HG03135 (cell line): ENCODE results near the gene DNAAF9.

Source experiments
- ATAC-seq: cut with Tn5 transposase; IDR thresholded peaks from one replicate; pipeline ENCODE4 v1.9.1; 2021; ENCODE audit warnings: mild to moderate bottlenecking, moderate library complexity; ENCODE audit not compliant: unreplicated experiment

The DNAAF9 gene

GRCh38 chr20:3378138-3378537 lies 29.3 kb downstream of the DNAAF9 start:
- no peak for ATAC-seq

GRCh38 chr20:3377644-3378043 lies 29.8 kb downstream of the DNAAF9 start:
- ATAC-seq = no peak

DNA sequence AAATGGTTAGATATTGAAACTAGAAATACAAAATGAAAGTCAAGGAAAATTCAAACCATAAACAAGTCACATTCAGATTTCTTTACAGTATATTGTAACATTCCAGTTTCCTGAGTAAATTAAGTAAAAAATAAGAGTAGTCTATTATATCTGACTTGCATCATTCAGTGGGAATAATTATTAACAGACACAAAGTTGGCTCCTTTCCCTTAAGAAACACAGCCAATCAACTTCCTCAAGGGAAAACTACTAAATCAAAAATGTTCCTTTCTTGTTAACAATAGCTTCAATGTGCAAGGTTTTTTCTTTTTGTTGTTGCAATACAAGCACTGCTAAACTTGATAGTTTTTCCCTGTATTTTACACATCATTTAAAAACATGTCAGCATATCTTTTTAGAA lies 33.2 kb downstream of the DNAAF9 start:
- no peak for ATAC-seq

- ATAC-seq = no peak
Observed at GRCh38 chr20:3371754-3372153, 35.7 kb downstream of the DNAAF9 start.

GRCh38 chr20:3367089-3367488 lies 40.4 kb downstream of the DNAAF9 start:
- no peak for ATAC-seq

GRCh38 chr20:3364323-3365013 lies 43.0 kb downstream of the DNAAF9 start:
- no peak for ATAC-seq

DNA sequence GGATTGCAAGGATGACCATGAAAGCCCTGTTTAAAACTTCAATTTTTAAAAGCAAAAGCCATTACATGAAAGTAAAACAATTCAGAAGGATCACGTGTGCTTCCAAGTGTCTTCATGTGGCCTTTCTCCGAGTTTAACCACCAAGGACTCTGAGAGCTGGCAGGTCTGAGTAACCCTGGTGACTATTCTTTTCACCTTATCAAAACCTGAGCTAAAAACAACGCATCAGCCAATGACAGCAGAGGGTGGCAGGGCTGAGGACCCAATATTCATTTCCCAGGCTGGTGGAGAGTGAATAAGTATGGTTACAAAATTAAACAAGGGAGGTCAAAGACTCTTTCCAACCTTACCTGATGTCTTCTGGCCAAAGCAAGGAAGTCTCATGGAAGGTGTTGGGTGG lies 46.7 kb downstream of the DNAAF9 start:
- no peak for ATAC-seq

DNA sequence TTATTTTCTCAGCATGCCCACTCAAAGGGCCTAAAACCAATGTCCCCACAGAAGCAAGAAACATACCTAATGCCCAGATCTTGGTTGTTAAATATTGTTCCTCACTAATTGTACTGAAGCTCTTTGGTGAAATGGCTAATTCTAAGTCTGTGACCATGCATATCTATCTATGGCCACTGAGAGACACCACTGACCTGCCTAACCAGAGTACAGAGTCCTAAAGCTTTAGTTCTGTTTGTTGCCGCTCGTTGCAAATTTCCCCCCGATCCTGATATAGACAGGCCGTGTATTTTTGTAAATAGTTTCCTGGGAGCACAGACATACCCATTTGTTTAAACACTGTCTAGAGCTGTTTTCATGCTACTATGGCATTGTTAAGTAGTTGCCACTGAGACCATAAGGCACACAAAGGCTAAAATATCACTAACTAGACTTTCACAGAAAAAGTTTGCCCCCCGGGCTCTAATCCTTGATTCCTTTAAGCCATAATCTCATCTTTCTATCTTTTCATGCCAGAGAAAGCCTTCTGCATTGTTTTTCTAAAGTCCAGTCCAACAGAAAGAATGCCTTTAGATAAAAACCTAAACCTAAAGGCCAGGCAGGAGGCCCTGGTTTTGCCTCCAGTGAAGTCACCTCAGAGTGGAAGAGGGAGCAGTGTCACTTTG lies 48.7 kb downstream of the DNAAF9 start:
- ATAC-seq = no peak
